Activated CD4-positive, alpha-beta T cell treated with anti-CD3 and anti-CD28 coated beads, Interleukin-2, Interleukin-6, amounts not matched to agents 100 ng/mL and 50 ng/mL, durations not matched to agents 16 hours and 8 hours (primary cell): ENCODE data around the gene PCCA.

ENCODE experiments used
- DNase-seq: peaks from one replicate; pipeline ENCODE4 v3.0.0-alpha.2; 2020

The PCCA gene

DNA sequence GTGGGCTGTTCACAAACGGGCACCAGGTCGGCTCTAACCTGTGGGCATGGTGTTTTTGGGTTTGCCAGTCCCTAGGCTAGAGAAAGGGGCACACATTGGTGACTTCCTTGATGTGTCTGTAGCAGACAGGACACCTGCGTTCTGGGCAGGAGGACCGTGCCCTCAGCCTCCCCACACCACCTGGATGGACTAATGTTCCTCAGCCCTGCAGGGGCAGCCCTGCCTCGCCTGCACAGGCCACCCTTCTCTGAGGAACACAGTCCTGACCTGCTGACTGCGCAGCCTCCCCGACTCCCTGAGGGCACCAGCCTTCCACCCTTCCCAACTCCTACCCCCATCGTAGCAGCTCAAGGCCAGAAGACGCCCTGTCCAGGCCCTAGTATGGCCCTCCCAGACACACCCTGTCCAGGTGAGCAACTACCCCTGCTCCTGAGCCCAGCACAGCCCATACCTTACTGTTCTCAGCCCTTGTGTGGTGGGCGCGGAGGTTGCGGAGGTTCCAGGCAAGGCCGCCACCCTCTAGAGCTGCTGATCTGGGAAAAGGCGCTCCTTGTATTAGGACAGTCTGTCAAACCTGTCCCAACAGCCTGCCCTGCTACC is 444.0 kb downstream of the PCCA start:
- DNase-seq = no peak

DNA sequence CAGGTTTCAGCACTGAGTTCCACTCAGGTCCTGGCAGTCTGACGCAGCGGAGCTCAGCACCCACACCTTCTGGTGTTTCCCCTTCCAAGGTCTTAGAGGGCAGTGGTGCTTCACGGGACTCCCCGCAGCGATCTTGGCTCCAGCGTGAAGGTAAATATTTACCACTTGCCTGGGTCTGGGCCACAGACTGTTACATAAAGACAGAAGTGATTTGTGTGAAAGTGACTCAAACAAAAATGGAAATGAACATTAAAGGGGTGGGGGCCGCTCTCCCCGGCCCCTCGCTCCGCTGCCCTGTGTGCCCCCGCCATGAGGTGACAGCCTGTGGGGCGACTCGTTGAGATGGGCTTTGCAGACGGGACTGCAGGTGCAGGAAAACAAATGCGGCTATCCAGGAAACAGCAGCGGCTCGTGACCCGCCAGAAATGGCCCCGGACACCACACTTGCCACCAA is 444.7 kb downstream of the PCCA start:
- DNase-seq = no peak

- DNase-seq = no peak
These were observed 445.4 kb downstream of the PCCA start for GRCh38 chr13:100534147-100534843.

DNA sequence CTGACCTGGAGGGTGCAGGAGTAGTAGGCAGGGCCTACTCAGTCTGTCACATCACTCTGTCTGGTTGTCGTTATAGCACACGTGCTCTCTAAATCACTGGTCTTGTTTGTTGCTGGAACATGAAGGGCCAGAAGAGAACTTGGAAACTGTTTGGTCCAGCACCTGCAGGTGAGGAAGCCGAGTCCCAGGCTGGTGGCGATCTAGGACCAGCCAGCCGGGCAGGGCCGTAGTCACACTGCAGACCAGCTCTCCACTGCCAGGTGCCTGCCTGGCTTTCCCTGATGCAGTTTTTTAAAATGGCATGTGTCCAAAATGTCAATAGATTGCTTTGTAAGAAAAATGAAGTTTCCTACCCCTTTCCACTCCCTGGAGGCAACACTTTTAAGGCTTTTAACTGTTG is 446.0 kb downstream of the PCCA start:
- DNase-seq = no peak

DNA sequence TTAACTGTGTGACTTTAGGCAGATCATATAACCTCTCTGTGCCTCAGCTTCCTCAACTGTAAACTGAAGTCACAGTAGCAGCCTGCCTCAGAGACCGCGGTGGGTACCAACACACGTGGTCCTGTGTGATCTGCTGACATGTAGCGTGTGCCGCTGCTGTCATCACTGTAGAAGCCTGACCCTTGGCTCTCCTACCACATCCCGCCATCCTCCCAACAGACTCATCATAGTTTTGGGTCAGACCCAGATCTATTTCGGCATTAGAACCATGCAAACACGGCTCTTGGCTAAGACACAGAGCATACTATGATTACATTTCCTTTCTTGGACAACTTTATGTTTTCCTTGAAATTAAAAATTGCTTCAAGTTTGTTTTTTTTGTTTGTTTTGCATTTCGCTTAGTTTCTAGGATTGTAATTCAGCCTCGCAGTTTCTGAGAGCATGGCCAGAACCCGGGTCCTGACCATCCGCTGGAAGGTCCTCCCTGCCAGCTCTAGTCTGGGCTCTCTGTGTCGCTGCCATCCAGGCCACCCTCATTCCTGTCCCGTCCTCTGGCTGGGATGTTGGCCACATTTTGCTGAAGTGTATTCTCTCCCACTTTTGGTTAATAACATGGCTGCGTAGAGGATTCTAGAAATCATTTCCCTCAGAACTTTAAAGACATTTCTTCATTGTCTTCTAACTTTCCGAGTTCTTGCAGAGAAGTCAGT is 446.7 kb downstream of the PCCA start:
- no peak for DNase-seq

- DNase-seq = no peak
These were observed 447.8 kb downstream of the PCCA start for GRCh38 chr13:100536643-100537180.

GRCh38 chr13:100537486-100537885 is 448.6 kb downstream of the PCCA start:
- no peak for DNase-seq

DNA sequence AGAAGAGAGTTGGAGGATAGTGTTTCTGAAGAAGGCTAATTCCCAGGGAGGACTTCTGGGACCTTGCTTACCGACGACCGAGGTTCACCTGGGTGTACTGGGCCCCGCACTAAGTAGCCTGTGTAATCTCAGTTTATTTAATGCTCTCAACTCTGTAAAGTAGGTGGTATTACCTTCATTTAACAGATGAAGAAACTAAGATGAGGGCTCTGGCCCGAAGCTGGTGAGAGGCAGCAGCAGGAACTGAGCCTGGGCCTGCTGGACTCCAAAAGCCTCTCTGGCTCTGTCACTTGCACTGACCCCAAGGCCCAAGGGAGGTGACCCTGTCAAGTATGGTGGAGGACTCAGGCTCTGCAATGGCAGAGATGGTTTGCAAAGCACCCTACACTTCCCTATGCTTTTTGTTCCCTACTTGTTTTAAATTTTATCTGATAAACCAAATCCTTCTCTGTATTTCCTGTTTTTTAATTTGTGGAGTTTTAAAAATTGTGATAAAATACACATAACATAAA is 449.1 kb downstream of the PCCA start:
- DNase-seq = no peak

DNA sequence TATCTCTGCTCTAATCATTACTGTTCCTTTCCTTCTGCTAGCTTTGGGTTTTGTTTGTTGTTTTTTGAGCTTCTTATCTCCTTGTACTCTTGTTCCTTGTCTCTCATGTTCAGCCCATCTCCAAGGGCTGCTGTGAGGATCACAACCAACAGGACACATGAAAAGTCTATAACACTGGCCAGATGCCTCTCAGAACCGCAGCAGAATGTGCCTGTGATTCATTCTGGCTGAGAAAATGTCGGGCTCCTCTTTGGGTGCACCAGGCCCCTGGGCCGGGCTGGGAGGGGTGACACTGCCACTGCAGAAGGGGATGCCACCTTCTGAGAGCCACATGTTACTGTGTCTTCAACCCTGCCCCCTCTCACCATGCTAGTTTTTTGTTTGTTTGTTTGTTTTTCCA is 451.7 kb downstream of the PCCA start:
- no peak for DNase-seq

GRCh38 chr13:100541897-100542825 is 453.3 kb downstream of the PCCA start:
- DNase-seq = no peak

DNA sequence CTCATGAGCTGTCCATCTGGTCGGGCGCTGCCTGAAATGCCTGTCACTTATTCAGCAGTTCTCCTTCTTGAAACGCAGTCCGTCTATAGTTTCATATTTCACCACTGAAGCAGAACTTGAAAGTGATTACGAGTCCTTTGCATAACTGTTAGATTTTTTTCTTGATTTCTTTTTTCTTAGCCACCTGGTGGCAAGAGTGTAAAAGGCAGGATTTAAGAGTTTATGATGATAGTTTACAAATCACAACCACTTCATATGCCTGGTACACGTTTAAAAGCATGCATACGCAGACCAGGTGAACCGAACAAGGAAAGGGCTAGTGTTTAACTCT is 453.9 kb downstream of the PCCA start:
- peak; percentile 37 for DNase-seq

GRCh38 chr13:100543872-100544602 is 455.1 kb downstream of the PCCA start:
- no peak for DNase-seq

DNA sequence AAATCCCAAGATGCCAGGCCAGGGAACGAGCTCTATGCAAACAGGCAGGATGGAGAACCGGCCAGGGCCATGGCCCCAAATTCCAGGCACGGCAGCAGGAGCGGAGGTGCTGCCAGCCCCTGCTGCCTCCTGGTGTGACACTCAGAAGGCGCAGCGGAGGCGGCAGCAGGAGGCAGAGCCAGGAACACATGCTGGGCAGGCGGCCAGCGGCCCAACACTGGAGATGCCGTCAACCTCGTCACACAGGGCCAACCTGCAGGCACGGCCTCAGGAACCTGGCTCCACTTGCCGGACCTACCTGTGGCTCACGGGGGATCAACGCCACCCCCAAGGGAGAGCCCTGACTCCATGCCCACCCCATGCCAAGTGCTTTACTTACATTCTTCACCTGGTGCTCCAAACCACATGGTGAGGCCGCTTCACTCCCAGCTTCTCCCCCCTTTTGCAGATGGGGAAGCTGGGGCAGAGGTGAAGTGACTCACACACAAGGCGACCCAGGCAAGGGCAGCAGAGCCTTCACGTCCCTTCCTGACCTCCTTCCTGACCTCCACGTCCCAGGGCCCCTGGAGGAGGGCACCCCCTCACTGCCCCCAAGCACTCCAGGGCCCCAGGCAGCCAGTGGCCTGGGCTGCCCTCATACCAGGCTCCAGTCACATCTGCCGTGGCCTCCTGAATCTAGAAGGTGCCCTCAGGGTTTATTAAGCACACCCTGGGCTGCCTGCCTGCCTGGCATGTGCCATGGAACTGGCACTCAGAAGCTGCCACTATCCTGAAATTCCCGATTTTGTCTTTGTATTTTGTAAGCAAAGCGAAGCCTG is 456.2 kb downstream of the PCCA start:
- no peak for DNase-seq

- no peak for DNase-seq
These were observed 456.8 kb downstream of the PCCA start for GRCh38 chr13:100545684-100546061.

DNA sequence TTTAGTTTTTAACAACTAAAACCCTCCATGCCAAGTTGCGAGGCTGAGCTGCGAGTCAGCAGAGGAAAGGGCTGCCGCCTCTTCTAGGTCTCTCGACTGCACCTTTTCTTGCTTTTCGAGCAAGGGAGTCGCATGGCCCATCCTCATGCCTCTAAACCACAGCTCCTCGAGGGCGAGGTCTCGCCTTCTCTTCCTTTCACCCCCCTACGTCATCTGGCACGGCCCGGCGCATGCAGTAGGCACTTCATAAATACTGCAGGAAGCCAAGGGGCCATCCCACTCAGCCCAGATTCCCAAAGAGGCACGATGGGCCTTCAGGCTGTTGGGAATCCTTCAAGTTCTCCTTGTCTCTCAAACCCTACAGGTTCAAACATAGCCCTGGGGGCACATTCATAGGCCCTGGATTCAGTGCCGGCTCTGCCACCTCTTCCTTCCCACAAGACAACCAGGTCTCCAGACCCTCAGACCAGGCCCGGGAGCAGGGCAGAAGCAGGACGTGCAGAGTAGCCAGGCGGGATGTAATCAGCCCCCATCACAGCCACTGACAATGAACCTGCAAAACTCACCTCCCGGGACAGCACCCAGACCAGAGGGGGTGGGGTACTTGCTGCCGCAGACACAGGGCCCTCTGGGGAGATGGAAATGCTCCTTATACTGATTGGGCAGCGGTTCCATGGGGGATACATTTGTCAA is 458.0 kb downstream of the PCCA start:
- no peak for DNase-seq

DNA sequence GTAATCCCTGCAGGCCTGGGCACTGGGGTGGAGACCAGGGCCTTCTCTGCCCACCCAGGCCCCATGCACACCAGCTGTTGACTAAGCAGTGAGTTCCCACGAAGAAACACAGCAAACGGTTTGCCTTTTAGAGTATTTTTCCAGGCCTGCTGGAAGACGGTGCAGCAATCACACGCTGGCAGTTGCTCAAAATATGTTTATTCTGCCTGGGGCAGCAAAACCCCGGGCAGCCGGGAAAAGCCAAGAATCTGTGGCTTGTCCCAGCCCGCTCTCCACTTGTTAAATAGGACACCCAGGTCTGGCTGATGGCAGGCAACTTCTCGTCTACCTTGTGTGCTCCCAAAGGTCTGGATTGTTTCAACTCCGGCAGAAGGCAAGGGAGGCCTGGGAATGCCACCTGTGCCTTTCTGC is 458.9 kb downstream of the PCCA start:
- no peak for DNase-seq

DNA sequence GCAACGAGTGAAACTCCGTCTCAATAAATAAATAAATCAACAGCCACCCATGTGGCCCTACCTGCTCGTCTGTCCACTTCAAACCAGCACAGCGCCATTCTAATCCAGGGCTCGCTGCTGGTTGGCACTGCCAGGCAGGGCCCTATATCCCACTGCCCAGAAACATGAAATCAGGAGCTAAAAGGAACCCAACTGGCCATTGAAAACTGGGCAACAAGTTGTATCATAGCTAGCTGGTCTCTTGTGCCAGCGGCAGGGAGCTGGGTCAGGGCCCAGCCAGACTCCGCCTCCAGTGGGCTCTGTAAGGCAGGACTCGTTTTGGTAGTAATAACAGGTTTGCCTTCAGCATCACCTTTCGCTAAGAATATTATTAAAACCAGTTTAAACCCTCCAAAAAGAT is 460.4 kb downstream of the PCCA start:
- DNase-seq = no peak

DNA sequence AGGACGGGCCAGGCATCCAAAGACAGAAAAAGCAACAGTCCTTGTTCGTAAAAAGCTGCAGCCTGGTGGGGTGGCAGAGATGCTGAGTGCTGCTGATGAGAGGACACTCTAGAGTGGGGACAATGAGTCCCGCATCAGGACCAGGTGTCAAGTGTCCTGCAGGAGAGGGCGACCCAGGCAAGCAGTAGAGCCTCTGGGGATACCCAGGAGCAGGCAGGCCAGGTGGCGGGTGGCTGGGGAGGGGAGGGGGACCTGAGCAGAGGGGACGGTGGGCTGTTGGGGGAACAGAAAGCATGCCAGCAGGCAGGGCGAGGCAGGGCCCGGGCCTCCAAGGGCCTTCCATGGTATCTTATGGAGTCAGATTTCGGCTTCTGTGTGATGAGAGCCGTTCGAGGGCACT is 463.9 kb downstream of the PCCA start:
- DNase-seq = no peak

GRCh38 chr13:100559886-100560285 is 471.0 kb downstream of the PCCA start:
- no peak for DNase-seq

- DNase-seq = no peak
These were observed 471.7 kb downstream of the PCCA start for GRCh38 chr13:100560498-100561157.
